BJ (cell line): Measurements from ENCODE around the gene LYVE1. TPM values are rescaled to one million over a fixed set of nuclear protein-coding genes. Genes with fewer than 3 reads are reported as not detected.

ENCODE experiments used
- CTCF ChIA-PET: fragments of 350-600 bp; formaldehyde crosslinking; extraction: SDS; loops from one replicate; lab custom pipeline; 2021; ENCODE audit warnings: antibody characterized with exemption, inconsistent platforms; lab: Yijun Ruan, JAX
- POLR2A ChIA-PET: fragments of 300-600 bp; sonication (Branson Sonifier 250); formaldehyde crosslinking; extraction: SDS; loops from one replicate; lab custom pipeline; 2021; ENCODE audit warnings: antibody characterized with exemption; lab: Charles Lee
- DNase-seq: peaks from one replicate; pipeline ENCODE4 v3.0.0-alpha.2; 2011; ENCODE audit warnings: low read depth
- H3K27me3 ChIP-seq: 2 replicates; pipeline ENCODE4 v1.6.0; 2011; ENCODE audit warnings: low read length; ENCODE audit not compliant: control insufficient read depth, insufficient read depth
- H3K36me3 ChIP-seq: 2 replicates; pipeline ENCODE4 v1.5.1; 2011; ENCODE audit warnings: low read length; ENCODE audit not compliant: control insufficient read depth, insufficient read depth
- H3K4me3 ChIP-seq: 2 replicates; pipeline ENCODE4 v1.5.1; 2011; ENCODE audit warnings: low read depth, mild to moderate bottlenecking, control low read depth, low read length
- CTCF ChIP-seq: IDR thresholded peaks from 2 replicates; pipeline ENCODE4 v1.5.1; 2011; ENCODE audit warnings: low read depth, mild to moderate bottlenecking, control low read depth, inconsistent platforms, low read length, moderate library complexity; ENCODE audit not compliant: insufficient read depth
- polyA plus RNA-seq: library from polyadenylated mRNA; depleted of rRNA; stranded (reverse); fragments of >200 nt; gene quantifications from 2 replicates; pipeline ENCODE4 v1.2.3, GENCODE V29; 2011

Gene LYVE1
- polyA plus RNA-seq, 1 experiment: 0.15 TPM

GRCh38 chr11:10537600-10537999 lies 30.9 kb downstream of the LYVE1 start:
- no peaks in the 10 kb centered on the region for H3K27me3 ChIP-seq
- POLR2A ChIA-PET: interaction anchor here (0.5 kb wide), 1 partner anchor 233 kb away, joined by 5 read pairs; the partner anchor contains the start of gene ADM
- no peaks in the 10 kb centered on the region for H3K36me3 ChIP-seq
- no peak for TF ChIP-seq CTCF
- no peak overlapping the region for H3K4me3 ChIP-seq
- no peak for DNase-seq
- CTCF ChIA-PET: no interaction called here

GRCh38 chr11:10534316-10534715 lies 34.1 kb downstream of the LYVE1 start:
- no peak for TF ChIP-seq CTCF
- DNase-seq: no peak
- POLR2A ChIA-PET: no interaction called here
- Histone ChIP-seq H3K4me3 (no peak overlapping the region), H3K36me3 (no peaks in the 10 kb centered on the region), H3K27me3 (no peaks in the 10 kb centered on the region)
- CTCF ChIA-PET: interaction anchor here (0.7 kb wide), 1 partner anchor 13 kb away, joined by 3 read pairs; no protein-coding TSS in a partner anchor

- no peak for DNase-seq
- no peaks in the 10 kb centered on the region for H3K36me3 ChIP-seq
- H3K4me3 ChIP-seq: no peak overlapping the region
- no peaks in the 10 kb centered on the region for H3K27me3 ChIP-seq
- CTCF ChIA-PET: interaction anchor here (0.7 to 4.2 kb wide), 4 partner anchors 7 to 202 kb away, joined by 3 to 20 read pairs (median 4); partner anchors contain the start of gene RNF141
- POLR2A ChIA-PET: no interaction called here
- no peak for TF ChIP-seq CTCF
Measured at GRCh38 chr11:10533323-10533722, 35.1 kb downstream of the LYVE1 start.

GRCh38 chr11:10532526-10532925 lies 35.9 kb downstream of the LYVE1 start:
- POLR2A ChIA-PET: no interaction called here
- H3K27me3 ChIP-seq: no peaks in the 10 kb centered on the region
- TF ChIP-seq CTCF: no peak
- DNase-seq: no peak
- H3K36me3 ChIP-seq: no peaks in the 10 kb centered on the region
- no peak overlapping the region for H3K4me3 ChIP-seq
- CTCF ChIA-PET: interaction anchor here (1.4 to 4.2 kb wide), 3 partner anchors 8 to 203 kb away, joined by 4 to 20 read pairs (median 5); partner anchors contain the start of gene RNF141

- no peak for DNase-seq
Measured at GRCh38 chr11:10529279-10529678, 39.2 kb downstream of the LYVE1 start.

More at GRCh38 chr11:10529279-10529678, 39.2 kb downstream of the LYVE1 start:
- H3K36me3 ChIP-seq: no peaks in the 10 kb centered on the region
- no peak overlapping the region for H3K4me3 ChIP-seq
- no peaks in the 10 kb centered on the region for H3K27me3 ChIP-seq
- ChIA-PET CTCF (no interaction called here), POLR2A (no interaction called here)
- no peak for TF ChIP-seq CTCF
